HG02943 (cell line): Measurements from ENCODE around the gene MAMDC2.

Experiments
- ATAC-seq: cut with Tn5 transposase; IDR thresholded peaks from one replicate; pipeline ENCODE4 v1.9.1; 2021; ENCODE audit warnings: mild to moderate bottlenecking, low read depth, moderate library complexity; ENCODE audit not compliant: unreplicated experiment

Gene MAMDC2

DNA sequence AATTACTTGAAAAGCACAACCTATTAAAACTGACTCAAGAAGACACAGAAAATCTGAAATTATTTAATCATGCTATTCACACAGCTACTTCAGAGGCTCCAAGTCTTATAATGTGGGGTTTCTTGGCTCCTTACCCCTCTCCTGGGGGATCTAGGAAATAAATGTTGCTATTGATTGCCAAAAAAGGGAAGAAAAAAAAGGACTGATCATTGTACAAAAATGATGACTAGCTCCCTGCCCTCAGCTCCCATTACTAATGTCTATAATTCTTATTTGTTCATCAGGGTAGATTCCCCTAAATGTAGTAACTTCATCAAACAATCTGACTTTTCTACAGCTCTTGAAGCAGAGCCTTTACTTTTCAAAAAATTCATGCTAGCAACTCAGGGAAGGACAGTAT, 211.8 kb downstream of the MAMDC2 start:
- ATAC-seq, result no peak

DNA sequence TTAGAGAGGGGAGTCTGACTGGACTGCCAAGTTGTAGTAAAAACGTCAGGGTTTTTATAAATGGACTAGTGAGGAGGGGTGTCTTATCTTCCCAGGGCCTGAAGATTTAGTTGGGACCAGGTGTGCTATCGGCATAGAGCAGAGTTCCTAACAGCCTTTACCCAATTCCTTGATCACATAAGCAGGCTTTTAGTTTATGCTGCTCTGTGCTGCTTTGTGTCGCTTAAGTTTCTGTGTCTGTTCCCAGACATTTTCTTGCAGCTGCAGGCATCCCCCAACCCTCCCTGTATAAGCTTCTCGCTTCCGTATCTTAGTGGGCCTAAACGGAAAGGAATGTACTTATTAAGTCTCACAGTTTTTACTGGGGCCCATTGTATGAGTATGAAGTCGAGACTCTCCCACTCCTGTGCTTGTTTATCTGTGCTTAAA, 212.5 kb downstream of the MAMDC2 start:
- ATAC-seq, result no peak

DNA sequence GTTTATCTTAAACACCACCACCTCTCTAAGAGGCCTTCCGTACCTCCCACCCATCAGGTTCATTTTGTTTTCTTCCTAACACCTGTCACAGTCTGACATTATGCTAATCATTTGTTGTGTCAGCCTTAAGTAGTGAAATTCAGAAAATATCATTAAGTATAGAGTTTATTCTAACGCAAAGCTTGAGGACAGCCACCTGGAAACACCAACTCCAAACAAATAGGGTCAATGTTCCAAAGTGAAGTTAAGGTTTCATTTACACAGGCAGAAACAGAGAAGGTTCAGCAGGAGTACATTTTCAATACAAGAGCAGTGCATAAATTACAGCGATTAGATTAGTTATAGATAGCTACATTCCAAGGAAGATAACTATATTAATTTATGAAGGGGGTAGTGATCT, 213.9 kb downstream of the MAMDC2 start:
- no peak for ATAC-seq

DNA sequence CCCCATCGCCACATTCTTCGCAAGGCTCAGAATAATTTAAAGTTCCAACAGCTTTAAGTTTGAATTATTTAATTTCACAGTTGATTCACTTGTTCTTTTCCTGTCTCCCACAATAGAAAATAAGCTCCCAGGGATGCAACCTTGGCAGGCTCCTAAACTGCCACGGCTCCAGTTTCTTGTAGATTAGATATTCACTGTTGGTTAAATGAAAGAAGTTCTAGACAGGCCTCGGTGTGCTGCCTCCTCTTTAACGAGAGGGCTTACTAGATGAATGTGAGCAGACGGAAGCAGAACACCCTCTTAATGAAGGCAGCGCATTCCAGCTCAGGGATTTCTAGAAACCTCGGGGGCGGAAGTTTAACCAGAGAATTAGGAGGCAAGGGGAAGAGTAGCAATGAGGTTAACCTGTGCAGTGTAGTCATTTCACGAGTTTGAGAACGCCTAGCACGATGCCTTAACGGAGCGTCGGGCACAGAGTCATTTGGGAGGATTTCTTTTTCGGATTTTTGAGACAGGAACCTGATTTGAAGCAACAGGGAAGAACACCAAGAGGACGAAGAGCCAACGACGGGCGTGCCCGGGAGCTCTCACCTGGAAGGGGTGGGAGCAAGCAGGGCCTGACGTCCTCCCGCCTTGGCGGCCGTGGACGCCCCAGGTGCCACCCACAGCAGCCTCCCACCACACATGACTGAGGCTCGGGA, 214.5 kb downstream of the MAMDC2 start:
- peak; percentile 58 for ATAC-seq

DNA sequence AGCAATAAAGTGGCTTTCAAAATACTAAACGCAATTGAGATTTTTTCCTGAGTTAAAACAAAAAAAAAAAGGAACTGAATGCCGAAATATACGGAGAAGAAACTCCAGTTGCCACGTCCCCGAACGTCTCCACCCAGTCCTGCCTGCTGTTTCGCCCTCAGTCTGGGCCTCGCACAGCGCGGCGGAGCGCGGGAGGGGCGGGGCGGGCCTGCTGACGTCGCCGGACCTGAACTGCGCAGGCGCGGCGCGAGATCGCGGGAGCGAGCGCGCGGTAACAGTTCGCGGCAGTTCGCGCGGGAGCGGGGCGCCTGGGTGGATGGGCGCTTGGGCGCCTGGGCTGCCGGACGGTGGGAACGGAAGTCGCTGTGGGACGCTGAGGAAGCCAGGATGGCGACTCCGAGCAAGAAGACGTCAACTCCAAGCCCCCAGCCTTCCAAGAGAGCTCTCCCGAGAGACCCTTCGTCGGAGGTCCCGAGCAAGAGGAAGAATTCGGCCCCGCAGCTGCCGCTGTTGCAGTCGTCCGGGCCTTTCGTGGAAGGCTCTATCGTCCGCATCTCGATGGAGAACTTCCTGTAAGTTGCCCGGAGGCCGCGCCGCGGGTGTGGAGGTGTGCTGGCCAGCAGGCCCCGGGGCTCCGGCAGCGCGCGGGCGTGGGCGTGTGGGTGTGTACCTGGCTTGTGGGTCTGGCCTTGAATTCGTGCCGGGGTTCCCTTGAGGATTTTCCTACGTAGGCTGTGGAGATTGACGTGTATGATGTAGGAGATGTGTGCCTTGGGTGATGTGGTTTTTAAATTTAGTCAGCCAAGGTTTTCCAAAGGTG, 215.3 kb downstream of the MAMDC2 start, which contains the start of gene SMC5:
Gene SMC5 (plus strand): TSS at position 287 of the 820 bp plus-strand sequence. CDS start 101 bp downstream, at position 388.
- peak; percentile 89 for ATAC-seq

DNA sequence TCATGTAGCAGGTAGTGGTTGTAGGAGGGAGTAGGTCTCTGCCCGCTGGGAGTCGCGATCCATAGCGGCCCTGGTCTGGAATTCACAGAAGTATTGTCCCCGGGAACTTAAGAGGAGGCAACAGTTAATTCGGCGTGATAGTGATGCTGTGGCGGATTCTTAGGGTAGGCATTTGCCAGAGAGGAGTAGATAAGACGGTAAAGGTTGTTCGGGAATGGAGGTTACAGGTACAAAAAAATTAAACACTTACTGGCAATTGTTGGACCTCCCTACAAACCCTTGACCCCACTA, 215.8 kb downstream of the MAMDC2 start:
- ATAC-seq, result no peak

DNA sequence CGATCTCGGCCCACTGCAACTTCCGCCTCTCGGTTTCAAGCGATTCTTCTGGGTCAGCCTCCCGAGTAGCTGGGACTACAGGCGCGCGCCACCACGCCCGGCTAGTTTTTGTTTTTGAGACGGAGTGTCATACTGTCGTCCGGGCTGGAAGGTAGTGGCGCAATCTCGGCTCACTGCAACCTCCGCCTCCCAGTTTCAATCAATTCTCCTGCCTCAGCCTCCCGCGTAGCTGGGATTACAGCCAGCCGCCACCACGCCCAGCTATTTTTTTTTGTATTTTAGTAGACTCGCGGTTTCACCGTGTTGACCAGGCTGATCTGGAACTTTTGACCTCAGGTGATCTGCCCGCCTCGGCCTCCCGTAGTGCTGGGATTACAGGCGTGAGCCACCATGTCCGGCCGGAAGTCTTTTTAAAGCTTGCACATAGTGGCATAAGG, 216.4 kb downstream of the MAMDC2 start:
- ATAC-seq, result no peak

DNA sequence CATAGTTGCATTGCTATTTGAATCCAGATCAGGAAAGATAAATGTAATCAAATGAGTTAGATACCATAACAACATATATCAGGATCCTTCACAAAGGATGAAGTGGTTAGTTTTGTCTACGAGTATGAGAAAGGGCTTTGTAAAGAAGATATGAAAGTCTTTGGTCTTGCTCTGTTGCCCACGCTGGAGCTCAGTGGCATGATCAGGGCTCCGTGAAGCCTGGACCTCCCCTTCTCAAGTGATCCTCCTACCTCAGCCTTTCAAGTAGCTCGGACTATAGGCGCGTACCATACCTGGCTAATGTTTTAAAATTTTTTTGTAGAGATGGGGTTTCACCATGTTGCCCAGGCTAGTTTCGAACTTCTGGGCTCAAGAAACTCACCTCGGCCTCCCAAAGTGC, 217.0 kb downstream of the MAMDC2 start:
- no peak for ATAC-seq

DNA sequence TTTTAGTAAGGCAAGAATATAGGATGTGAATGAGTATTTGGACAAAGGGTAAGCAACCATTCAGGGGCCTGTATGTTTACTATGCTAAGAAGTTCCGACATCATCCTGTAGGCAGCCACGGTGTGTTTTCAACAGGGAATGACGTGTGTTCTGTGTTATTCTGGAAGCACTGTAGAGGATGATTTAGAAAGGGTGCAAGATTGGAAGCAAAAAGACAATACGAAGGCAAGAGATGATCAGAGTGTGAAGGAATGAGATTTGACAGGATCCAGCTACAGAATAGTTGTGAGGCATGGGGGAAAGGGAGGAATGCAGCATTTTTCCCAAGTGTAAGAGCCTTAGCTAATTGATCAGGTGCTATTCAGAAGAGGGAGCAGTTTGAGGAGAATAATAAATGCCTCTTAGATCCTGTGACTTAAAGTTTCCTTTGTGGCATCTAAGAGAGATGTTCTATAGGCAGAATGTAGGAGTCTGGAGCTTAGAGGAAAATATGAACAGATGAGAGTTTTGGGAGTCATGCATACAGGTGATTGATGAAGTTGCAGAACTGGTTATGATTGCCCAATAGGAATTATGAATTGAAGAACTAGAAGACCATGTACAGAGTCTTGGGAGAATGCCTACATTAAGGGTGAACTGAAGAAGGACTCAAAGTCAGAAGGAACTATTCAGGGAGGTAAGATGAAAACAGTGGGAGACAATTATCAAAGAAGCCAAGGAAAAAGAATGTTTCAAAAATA, 217.7 kb downstream of the MAMDC2 start:
- ATAC-seq, result no peak

DNA sequence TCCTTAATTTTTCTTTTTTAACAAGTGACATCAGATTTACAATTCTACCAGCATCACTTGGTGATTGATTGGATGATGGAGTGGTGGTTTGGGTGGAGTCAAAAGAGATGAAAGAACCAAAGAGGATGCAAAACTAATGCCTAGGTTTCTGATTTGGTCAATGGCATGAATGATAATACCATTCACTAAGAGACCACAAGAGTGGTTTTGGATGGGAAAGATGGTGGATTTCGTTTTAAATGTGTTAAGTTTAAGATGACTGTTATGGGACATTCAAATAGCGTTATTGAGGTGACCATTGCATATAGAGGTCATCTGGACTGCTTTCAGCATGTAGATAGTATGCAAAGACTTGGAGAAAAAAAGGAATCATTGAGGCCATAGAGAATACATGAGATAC, 218.7 kb downstream of the MAMDC2 start:
- no peak for ATAC-seq

DNA sequence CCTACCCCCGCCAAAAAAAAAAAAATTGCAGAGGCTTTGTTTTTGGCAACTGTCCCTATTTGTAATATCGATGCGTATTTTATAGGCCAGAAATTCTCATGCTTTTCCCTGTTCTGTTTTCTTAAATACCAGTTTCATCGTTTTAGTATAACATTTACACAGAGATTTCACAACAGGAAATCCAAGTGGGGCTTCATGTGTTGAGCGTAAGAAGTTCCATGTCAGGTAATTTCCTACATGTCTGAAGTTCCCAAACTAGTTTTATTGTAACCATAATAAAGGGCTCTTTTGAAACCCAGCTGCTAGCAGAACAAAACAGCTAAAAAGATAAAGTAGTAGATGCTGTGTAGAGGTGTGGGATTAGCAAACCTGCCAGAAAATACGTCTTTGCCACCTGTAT, 219.3 kb downstream of the MAMDC2 start:
- no peak for ATAC-seq

DNA sequence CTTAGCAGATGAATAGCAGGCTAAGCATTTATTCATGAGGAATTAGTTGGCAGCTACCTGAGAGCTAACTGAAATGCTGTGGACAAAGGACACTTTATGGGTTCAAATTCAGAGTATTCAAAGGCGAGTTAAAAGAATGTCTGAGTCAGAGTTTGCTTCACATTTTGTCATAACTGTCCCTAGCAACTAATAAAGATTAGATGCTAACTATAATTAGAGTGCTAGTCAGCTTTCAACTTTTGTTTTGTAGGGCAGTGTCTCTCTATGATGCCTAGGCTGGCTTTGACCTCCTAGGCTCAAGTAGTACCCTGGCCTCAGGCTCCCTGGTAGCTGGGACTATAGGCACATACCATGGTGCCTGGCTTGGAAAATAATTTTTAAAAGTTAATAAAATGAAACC, 219.8 kb downstream of the MAMDC2 start:
- ATAC-seq, result no peak
